GM19467 (cell line): ENCODE results near the gene BAIAP2.

Experiments
- ATAC-seq: cut with Tn5 transposase; IDR thresholded peaks from one replicate; pipeline ENCODE4 v1.9.1; 2021; ENCODE audit warnings: mild to moderate bottlenecking, moderate library complexity; ENCODE audit not compliant: unreplicated experiment

The BAIAP2 gene

DNA sequence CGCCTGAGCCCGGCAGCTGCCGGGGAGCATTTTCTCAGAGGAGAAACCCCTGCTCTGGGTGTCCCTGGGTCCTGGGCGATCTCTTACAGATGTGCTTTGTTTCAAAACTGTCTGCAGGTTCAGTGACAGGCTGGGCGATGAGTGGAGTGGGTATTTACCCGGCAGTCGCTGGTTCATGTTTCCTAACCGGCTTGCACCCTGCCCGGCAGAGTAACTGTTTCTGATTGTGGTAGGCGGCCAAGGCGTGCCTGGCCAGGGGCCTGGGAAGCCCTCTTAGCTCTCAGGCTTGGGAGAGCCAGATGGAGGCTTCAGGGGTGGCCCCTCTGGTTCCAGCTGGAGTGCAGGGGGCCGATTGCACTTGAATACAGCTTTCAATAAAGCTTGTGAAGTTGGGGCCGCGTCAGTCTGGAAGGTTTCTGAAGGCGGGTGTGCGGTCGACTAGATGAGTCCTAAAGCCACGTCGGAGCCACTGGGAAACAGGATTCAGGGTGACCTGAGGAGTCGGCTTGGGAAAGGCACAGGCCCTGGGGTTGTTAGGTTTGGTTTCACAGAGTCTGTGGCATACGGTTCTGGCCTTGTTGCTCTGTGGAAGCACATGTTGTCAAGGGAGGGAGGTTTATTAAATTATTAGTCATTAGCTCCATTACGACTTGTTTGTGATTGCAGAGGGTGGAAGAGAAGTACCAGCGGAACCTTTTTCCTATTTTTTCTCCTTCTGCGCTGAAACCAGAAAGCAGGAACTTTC, 1.4 kb downstream of the BAIAP2 start:
- no peak for ATAC-seq

DNA sequence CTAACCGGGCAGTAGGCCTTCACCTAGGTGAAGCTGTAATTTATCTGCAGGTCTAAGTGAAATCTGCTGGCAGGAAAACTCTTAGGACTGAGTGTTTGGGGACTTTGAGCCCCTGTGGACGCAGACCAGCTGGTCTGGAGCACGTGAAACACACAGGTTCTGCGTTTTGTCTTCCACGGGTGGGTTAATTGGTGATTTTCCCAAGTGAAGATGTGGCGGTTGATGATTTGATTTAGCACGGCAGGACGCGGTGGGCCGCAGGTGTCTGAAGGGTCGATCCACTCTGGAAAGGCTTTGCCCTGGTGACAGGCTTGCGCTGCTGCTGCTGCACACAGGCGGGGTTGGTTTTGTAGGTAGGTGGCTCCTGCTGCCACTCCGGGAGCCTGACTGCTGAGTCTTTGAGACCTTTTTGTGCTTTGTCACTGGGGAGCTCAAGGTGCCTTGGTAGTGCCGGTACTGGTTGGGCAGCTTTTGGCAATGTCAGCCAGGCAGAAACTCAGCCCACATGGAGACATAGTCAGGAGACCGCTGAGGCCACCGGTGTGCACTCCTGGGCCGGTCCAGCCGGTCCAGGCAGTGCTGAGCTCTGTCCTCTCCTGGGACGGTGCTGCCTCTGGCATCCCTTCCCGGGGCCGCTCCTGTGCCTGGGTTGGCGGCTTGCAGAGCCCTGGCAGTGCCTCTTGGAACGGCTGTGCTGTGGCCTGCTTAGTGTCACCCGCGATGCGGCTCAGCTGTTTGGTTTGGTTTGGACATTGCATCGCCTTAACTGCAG, 2.3 kb downstream of the BAIAP2 start:
- ATAC-seq = no peak

- ATAC-seq = no peak
Measured at GRCh38 chr17:81037798-81038733, 3.1 kb downstream of the BAIAP2 start.

DNA sequence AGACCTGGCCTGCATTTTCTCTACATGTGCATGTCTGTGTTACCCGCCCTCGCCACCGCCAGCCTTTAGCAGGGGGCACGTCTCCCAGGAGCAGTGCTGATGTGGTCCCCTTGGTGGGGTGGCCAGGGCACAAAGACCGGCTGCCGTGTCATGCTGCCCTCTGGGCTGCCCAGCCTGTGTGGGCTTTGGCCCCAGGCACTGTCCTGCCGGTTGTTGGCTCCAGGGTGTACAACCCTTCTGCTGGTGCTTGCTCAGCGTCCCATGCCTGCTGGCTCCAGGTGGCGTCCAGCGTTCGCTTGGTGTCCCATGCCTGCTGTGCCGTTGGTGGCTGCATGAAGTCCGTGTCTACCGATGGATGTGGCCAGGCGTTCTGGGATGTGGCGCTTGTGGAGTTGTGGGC, 4.1 kb downstream of the BAIAP2 start:
- ATAC-seq = no peak

- ATAC-seq = no peak
Measured at GRCh38 chr17:81039854-81040758, 5.2 kb downstream of the BAIAP2 start.

DNA sequence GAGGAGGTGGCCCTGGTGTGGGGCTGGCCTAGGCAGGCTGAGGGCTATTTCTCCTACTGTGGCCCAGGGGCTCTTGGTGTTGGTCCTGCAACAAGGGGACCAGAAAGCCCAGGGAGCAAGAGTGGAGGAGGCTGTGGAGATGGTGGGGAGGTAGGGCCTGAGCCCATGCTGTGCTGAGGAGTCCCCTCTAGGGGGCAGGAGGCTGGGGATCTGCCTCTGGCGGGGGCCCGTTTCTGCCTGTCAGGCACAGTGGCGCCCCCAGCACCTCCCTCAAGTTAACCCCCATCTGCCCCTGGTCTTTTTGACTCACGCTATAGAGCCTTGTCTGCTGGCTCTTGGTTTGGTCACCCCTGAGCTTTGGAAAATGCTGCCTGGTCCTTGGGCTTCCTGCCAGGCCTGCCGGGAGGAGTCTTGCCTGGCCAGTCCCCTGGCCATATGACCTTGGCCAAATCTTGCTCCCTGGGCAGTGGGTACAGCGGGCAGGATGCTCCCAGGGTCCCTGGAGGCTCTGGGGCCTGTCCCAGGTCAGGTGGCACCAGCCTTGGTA, 5.9 kb downstream of the BAIAP2 start:
- no peak for ATAC-seq

- no peak for ATAC-seq
Measured at GRCh38 chr17:81042606-81043005, 7.7 kb downstream of the BAIAP2 start.

DNA sequence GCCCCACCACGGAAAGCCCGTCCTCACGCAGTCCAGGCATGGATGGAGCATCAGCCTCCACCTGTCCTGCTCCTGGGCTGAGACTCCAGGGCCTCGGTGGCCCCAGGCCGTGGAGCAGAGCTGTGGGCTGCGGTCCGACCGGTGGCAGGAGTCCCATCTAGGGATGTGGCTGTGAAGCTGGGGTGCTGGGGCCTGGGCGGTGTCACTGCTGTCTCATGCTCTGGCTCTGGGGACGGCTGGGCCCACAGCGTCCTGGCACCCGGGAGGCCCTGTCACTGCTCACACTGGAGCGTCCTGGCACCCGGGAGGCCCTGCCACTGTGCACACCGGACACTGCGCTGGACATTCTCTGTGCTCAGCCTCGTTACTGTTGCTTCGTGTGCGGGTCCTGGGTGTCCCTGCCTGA, 8.4 kb downstream of the BAIAP2 start:
- ATAC-seq = no peak

DNA sequence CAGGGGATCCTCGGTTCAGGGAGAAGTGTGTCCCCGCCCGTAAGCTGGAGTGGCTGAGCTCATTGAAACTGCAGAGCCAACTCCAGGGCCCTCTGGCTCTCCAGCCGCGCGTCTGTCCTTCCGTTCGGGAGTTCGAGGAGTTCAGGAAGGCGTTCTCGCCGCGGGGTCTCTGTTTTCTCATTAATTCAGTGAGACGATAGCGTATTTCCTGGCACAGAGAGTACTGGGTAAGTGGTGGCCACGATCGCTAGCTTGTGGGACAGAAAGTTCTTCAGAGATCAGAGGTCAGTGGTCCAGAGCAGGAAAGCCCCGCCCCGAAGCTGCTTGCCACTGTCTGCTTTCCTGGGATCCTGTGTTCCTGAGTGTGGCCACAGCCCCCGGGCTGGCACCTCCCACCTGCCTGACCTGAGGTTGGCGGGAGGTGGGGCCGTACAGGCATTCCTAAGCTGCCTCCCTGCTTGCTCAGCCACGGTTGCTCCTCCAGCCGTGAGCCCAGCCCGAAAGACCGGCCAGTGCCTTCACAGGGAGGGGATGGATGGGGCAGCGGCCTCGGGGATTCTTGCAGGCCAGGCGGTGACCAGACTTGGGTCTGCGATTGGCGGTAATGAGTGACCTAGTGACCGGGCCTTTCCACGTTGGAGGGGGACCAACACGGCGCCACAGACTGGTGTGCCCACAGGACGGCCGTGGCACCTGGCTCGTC, 8.9 kb downstream of the BAIAP2 start:
- no peak for ATAC-seq

- no peak for ATAC-seq
Measured at GRCh38 chr17:81044428-81044763, 9.4 kb downstream of the BAIAP2 start.

DNA sequence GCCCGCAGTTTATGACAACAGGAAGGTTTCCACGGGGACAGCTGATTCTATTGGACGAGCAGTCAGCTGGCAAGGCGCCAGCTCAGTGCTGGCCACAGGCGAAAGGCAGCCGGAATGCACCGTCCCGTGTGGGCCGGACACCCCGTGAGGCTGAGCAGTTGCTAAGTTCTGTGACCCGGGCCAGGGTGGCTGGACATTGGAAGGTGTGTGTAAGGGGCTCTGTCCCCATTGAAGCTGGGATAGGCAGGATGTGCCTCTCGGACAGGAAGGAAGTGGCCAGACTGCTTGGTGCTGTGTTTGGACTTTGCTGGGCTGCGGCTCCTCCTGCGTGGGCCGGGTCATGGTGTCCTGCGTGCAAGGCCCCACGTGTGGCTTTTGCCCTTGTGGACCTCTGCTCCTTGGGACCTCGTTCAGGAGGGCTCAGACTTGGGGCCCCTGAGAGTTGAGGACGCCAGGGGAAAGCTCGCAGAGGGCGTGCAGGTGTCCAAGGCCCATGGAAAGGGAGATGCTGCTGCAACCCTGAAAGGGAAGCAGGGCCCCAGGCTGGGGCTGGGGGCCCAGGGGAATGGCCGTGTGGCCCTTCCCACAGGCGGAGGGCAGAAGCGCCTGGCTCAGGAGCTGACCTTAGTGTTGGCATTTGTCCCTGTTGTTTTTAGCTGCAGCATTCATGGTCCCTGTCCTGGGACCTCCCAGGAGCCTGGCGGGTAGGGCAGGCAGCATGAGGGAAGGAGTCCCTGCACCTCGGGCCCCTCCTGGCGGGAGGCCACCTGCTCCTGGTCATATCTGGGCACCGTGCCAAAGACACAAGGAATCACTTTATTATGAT, 10.0 kb downstream of the BAIAP2 start:
- ATAC-seq = no peak

GRCh38 chr17:81045590-81046095, 10.7 kb downstream of the BAIAP2 start:
- no peak for ATAC-seq

- ATAC-seq = no peak
Measured at GRCh38 chr17:81046132-81046769, 11.3 kb downstream of the BAIAP2 start.

GRCh38 chr17:81046770-81047359, 11.9 kb downstream of the BAIAP2 start:
- ATAC-seq = no peak

DNA sequence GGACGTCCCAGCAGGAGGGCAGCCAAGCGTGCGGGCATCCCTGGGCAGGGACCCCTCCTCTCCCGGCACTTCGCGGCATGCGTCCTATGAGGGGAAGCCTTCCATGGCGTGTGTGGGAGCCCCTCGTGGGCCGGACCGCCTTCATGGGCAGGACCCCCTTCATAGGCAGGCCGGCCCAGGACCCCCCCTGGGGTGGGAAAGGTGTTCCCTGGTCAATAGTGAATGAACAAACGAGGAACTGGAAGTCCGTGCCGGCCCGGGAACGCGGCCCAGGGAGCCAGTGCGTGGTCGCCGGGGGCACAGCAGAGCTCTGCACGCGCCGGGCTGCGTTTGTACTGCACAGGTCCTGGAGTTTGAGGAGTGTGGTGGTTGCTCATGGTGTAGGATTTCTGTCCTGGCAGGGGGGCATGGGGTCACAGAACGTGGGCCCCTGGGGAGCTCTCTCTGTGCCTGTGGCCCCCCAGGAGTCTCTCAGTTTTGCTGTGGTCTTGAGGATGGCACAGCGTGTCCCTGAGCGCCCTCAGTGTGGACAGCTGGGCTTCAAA, 13.9 kb downstream of the BAIAP2 start:
- no peak for ATAC-seq

DNA sequence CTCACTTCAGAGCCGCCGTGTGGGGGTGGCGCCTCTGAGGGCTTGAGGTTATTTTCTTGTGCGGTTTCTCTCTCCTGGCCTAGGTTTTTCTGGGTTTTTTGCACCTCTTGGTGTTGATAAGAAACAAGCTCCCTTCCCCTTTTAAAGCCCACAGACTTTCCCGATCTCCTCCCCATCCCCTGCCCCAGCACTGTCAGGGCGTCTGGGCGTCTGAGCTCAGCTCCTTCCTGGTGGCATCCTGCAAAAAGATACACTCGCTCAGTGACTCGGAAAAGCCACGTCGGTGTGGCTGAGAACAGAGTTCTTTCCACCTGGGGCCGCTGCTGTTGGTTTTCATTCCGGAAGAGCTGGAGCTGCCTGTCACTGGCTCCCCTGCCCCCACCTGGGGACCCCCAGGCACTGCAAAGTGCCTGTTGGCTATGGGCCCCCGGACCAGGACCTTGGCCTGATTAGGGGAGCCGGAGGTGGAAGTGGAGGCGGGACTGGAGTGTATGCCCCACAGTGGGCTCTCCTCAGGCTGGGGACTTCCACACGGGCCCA, 14.5 kb downstream of the BAIAP2 start:
- no peak for ATAC-seq

DNA sequence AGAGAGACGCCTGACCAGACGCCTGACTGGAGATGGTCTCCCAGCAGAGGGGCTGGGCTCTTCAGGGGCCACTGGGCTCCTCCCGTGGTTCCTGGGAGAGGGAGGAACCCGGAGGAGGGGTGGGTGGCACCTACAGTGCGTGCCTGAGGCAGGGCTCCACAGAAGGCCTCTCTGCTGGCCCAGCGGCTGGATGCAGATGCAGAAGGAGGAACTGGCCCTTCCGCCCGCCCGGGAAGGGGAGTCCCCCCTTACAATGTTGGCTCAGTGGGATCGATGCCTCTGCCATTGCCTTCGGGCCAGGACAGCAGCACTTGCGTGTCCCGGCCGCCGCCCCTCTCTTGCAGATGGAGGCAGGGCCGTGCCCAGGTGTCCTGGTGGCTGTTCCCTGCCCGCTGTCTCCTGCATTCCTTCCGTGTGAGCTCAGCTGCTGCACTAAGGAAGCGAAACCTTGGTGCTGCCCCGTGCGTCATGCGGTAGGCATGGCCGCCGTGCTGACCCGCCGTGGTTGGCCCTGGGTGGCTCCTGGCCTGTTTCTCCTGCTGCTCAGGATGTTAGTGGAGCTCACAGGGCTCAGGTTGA, 15.1 kb downstream of the BAIAP2 start:
- no peak for ATAC-seq
